Tongue (tissue), 2 donors: Measurements from ENCODE around the gene LDLRAD4. TPM values are rescaled to one million over a fixed set of nuclear protein-coding genes. Genes with fewer than 3 reads are reported as not detected.

ENCODE experiments used
- DNase-seq: peaks from one replicate; pipeline ENCODE4 v3.0.0-alpha.2; 2015
- total RNA-seq: library from RNA; depleted of rRNA; stranded (reverse); fragments of >200 nt; gene quantifications from one replicate; pipeline ENCODE4 v1.2.3, GENCODE V29; 2014

Gene LDLRAD4
- total RNA-seq, 1 donor from 2014 or later, result 36.7 TPM

- no peak for DNase-seq
These were observed 154.0 kb downstream of the LDLRAD4 start for GRCh38 chr18:13372531-13372951.

- DNase-seq, result no peak
These were observed 155.5 kb downstream of the LDLRAD4 start for GRCh38 chr18:13374096-13374467.

- DNase-seq, result peak; percentile 16
These were observed 156.1 kb downstream of the LDLRAD4 start for GRCh38 chr18:13374468-13375301.

GRCh38 chr18:13375302-13376255, 157.0 kb downstream of the LDLRAD4 start:
- peak; percentile 17 for DNase-seq

GRCh38 chr18:13376298-13376840, 157.8 kb downstream of the LDLRAD4 start:
- DNase-seq, result no peak

- DNase-seq, result no peak
These were observed 158.3 kb downstream of the LDLRAD4 start for GRCh38 chr18:13376841-13377351.

- DNase-seq, result peak; percentile 11
These were observed 158.9 kb downstream of the LDLRAD4 start for GRCh38 chr18:13377496-13377895.

GRCh38 chr18:13378150-13378549, 159.6 kb downstream of the LDLRAD4 start:
- DNase-seq, result peak; percentile 35

- DNase-seq, result peak; percentile 68
These were observed 160.7 kb downstream of the LDLRAD4 start for GRCh38 chr18:13379062-13379865.

- peak; percentile 61 for DNase-seq
These were observed 161.6 kb downstream of the LDLRAD4 start for GRCh38 chr18:13379930-13380690.

- DNase-seq, result peak; percentile 13
These were observed 162.1 kb downstream of the LDLRAD4 start for GRCh38 chr18:13380691-13381070.

GRCh38 chr18:13381331-13381730, 162.8 kb downstream of the LDLRAD4 start:
- no peak for DNase-seq

- peak; percentile 78 for DNase-seq
These were observed 163.4 kb downstream of the LDLRAD4 start for GRCh38 chr18:13381944-13382365.

- DNase-seq, result peak; percentile 70
These were observed 163.9 kb downstream of the LDLRAD4 start for GRCh38 chr18:13382366-13382953.

- DNase-seq, result no peak
These were observed 164.6 kb downstream of the LDLRAD4 start for GRCh38 chr18:13382954-13383827.

- DNase-seq, result no peak
These were observed 168.6 kb downstream of the LDLRAD4 start for GRCh38 chr18:13386891-13387801.

GRCh38 chr18:13387855-13388548, 169.4 kb downstream of the LDLRAD4 start:
- peak; percentile 13 for DNase-seq
